ENCODE results near the gene PRRT1.

DNA sequence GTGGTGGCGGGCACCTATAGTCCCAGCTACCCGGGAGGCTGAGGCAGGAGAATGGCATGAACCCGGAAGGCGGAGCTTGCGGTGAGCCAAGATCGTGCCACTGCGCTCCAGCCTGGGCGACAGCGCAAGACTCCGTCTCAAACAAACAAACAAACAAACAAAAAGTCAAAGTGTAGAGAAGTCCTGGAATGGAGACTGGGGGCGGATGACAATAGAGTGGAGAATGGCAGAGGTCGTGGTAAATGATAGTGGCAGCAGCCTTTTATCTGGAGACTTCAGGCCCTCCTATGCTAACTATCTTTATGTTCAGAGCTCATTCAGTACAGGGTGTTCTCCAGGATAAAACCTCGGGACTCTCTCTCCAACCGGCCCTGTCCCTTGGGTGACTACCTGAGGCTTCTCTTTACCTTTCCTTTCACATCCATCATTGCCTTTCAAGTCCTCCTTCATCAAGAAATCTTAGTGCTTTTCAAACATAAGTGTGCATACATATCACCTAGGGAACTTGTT is 20.2 kb downstream of the PRRT1 start:
- TF ChIP-seq, protein P1, sequence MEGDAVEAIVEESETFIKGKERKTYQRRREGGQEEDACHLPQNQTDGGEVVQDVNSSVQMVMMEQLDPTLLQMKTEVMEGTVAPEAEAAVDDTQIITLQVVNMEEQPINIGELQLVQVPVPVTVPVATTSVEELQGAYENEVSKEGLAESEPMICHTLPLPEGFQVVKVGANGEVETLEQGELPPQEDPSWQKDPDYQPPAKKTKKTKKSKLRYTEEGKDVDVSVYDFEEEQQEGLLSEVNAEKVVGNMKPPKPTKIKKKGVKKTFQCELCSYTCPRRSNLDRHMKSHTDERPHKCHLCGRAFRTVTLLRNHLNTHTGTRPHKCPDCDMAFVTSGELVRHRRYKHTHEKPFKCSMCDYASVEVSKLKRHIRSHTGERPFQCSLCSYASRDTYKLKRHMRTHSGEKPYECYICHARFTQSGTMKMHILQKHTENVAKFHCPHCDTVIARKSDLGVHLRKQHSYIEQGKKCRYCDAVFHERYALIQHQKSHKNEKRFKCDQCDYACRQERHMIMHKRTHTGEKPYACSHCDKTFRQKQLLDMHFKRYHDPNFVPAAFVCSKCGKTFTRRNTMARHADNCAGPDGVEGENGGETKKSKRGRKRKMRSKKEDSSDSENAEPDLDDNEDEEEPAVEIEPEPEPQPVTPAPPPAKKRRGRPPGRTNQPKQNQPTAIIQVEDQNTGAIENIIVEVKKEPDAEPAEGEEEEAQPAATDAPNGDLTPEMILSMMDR (conservative IDR thresholded peaks at IDR 0.05; ENCODE audit: low read length), result no peak
- no peak for TF ChIP-seq EZH2phosphoT487 (IDR thresholded peaks at IDR 0.05; ENCODE audit: borderline replicate concordance, low read depth, low read length)

Measured in OCI-LY7 (cell line).